ENCODE data around the gene COL5A1.

- TF ChIP-seq EZH2 (IDR thresholded peaks at IDR 0.05; ENCODE audit: low read length, missing control alignments) (no peak), CTCF (conservative IDR thresholded peaks at IDR 0.05 in 1 of 2, IDR thresholded peaks at IDR 0.05 in 1 of 2; ENCODE audit: low read depth in 1 of 2, low read length in 2 of 2) (no peak)
Measured at GRCh38 chr9:134766587-134766986, 125.0 kb downstream of the COL5A1 start.

All from fibroblast of lung (primary cell).